Measurements from ENCODE around the gene ADAP1.
"Not testable (repeated sequence)": the region's sequence is repeated elsewhere in the genome, so short reads cannot be mapped to it uniquely, and the experiment has no call there.

The ADAP1 gene

GRCh38 chr7:958221-959200, 4.0 kb upstream of the ADAP1 start:
- no peak for DNase-seq

GRCh38 chr7:957418-958220, 3.1 kb upstream of the ADAP1 start:
- DNase-seq: no peak

GRCh38 chr7:956031-956430, 1.6 kb upstream of the ADAP1 start:
- DNase-seq: no peak

- peak; percentile 29 for DNase-seq
These were observed 743 bp downstream of the ADAP1 start for GRCh38 chr7:953547-954327.

- DNase-seq: no peak
These were observed 1.7 kb downstream of the ADAP1 start for GRCh38 chr7:952548-953441.

- no peak for DNase-seq
These were observed 2.5 kb downstream of the ADAP1 start for GRCh38 chr7:951881-952547.

GRCh38 chr7:949021-949934, 5.2 kb downstream of the ADAP1 start:
- no peak for DNase-seq

GRCh38 chr7:947391-948210, 6.9 kb downstream of the ADAP1 start:
- no peak for DNase-seq

- no peak for DNase-seq
These were observed 8.1 kb downstream of the ADAP1 start for GRCh38 chr7:946256-946996.

GRCh38 chr7:945556-946255, 8.8 kb downstream of the ADAP1 start:
- no peak for DNase-seq

GRCh38 chr7:945147-945555, 9.3 kb downstream of the ADAP1 start:
- no peak for DNase-seq

GRCh38 chr7:944744-945143, 9.7 kb downstream of the ADAP1 start:
- no peak for DNase-seq

- DNase-seq: not testable (repeated sequence)
These were observed 10.7 kb downstream of the ADAP1 start for GRCh38 chr7:943793-944192.

- no peak for DNase-seq
These were observed 13.7 kb downstream of the ADAP1 start for GRCh38 chr7:940599-941408.

GRCh38 chr7:939843-940242, 14.6 kb downstream of the ADAP1 start:
- DNase-seq: no peak

- no peak for DNase-seq
These were observed 15.8 kb downstream of the ADAP1 start for GRCh38 chr7:938546-939185.
